ENCODE results near the gene VEGFC. TPM values are rescaled to one million over a fixed set of nuclear protein-coding genes. Genes with fewer than 3 reads are reported as not detected.

The VEGFC gene
- total RNA-seq, 1 experiment from 2014 or later: not detected

DNA sequence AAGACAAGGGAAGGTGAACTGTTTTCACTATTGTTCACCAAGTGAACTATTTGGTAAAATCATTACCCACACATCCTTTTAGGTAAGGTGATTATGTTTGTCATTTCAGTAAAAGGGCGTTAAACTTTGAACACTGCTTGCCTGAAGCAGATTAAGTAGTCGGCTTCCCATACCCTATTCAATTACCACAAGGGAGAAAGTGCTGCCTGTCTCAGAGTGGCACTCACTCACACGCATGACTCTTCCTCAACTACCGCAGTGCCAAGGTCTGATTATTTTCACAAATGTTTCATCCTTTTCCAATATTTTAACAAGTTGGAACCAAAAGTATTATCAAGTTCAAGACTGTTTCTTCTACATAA lies 11.0 kb downstream of the VEGFC start (continued):
- no peak for TF ChIP-seq YY1 (IDR thresholded peaks at IDR 0.05; ENCODE audit: extremely low read depth, insufficient replicate concordance, low read depth, low read length)
- no peak for TF ChIP-seq SP1 (IDR thresholded peaks at IDR 0.05; ENCODE audit: low read depth)
- TF ChIP-seq FOSL1 (IDR thresholded peaks at IDR 0.05; ENCODE audit: low read depth): no peak
- no peak for TF ChIP-seq ZNF274 (IDR thresholded peaks at IDR 0.05; ENCODE audit: low read depth, low read length)

GRCh38 chr4:176780995-176781738 lies 11.6 kb downstream of the VEGFC start:
- RAD21 ChIA-PET (ENCODE audit: low non-redundant PET in 1 of 2, low total read pairs in 2 of 2, uncharacterized antibody in 2 of 2, unreplicated experiment in 2 of 2): no interaction called here
- no peaks in the 10 kb centered on the region for H3K9me2 ChIP-seq (ENCODE audit: insufficient read depth)
- ATAC-seq (no peak), DNase-seq (ENCODE audit: low read depth, low spot score) (no peak)
- POLR2A ChIA-PET: interaction anchor here (0.6 kb wide), 1 partner anchor 1164 kb away, joined by 3 read pairs; no protein-coding TSS in a partner anchor
- H3K36me3 ChIP-seq (ENCODE audit: control insufficient read depth in 1 of 2, insufficient read depth in 2 of 2, low read length in 2 of 2): no peaks in the 10 kb centered on the region
- no peak overlapping the region for H3K9ac ChIP-seq (ENCODE audit: low read length)
- H3K27me3 ChIP-seq (ENCODE audit: insufficient read depth, low read length): no peaks in the 10 kb centered on the region
- no peaks in the 10 kb centered on the region for H3K4me1 ChIP-seq (ENCODE audit: control insufficient read depth in 1 of 2, insufficient read depth in 2 of 2, low read length in 2 of 2)
- H3K4me2 ChIP-seq (ENCODE audit: low read length): no peak overlapping the region
- TF ChIP-seq EGR1 (IDR thresholded peaks at IDR 0.05; ENCODE audit: low read depth) (no peak), YY1 (IDR thresholded peaks at IDR 0.05; ENCODE audit: extremely low read depth, insufficient replicate concordance, low read depth, low read length) (no peak), RAD21 (IDR thresholded peaks at IDR 0.05; ENCODE audit: low read depth) (no peak), EZH2phosphoT487 (IDR thresholded peaks at IDR 0.05; ENCODE audit: borderline replicate concordance) (no peak), ZFX (IDR thresholded peaks at IDR 0.05) (no peak), ELF1 (IDR thresholded peaks at IDR 0.05; ENCODE audit: borderline replicate concordance, low read depth) (no peak), TCF7L2 (IDR thresholded peaks at IDR 0.05; ENCODE audit: borderline replicate concordance, extremely low read depth, insufficient read depth, insufficient read length) (no peak), SIN3A (IDR thresholded peaks at IDR 0.05; ENCODE audit: low read depth) (no peak), CTCF (IDR thresholded peaks at IDR 0.05 in 2 of 3, conservative IDR thresholded peaks at IDR 0.05 in 1 of 3; ENCODE audit: borderline replicate concordance in 1 of 3, insufficient read depth in 1 of 3, low read depth in 2 of 3, low read length in 2 of 3) (no peak), POLR2A (IDR thresholded peaks at IDR 0.05; ENCODE audit: borderline replicate concordance, extremely low read depth, insufficient read depth, insufficient read length) (no peak), CBX3 (IDR thresholded peaks at IDR 0.05; ENCODE audit: low read depth) (no peak), FOSL1 (IDR thresholded peaks at IDR 0.05; ENCODE audit: low read depth) (no peak)
- no peaks in the 10 kb centered on the region for H4K20me1 ChIP-seq (ENCODE audit: insufficient read depth)
- CTCF ChIA-PET: no interaction called here
- H2AFZ ChIP-seq (ENCODE audit: low read depth, low read length, poor library complexity, severe bottlenecking): no peak overlapping the region
- no peak overlapping the region for H3K27ac ChIP-seq (ENCODE audit: low read depth, low read length)
- H3K9me3 ChIP-seq (ENCODE audit: control insufficient read depth in 1 of 2, insufficient read depth in 1 of 2, low read depth in 1 of 2, low read length in 2 of 2): no peaks in the 10 kb centered on the region
- no TSS peak for BruUV-seq (replicated peaks)
- H3K4me3 ChIP-seq (replicated peaks in 1 of 2; ENCODE audit: low read depth in 1 of 2, low read length in 2 of 2): no peak overlapping the region
- H3K79me2 ChIP-seq (ENCODE audit: insufficient read depth, low read length): no peaks in the 10 kb centered on the region
- intact Hi-C loops (cut with micrococcal nuclease): no loop called here

Data from HCT116 (cell line).